ENCODE data around the gene AXIN2.
"Not testable (repeated sequence)": the region's sequence is repeated elsewhere in the genome, so short reads cannot be mapped to it uniquely, and the experiment has no call there.

The AXIN2 gene

DNA sequence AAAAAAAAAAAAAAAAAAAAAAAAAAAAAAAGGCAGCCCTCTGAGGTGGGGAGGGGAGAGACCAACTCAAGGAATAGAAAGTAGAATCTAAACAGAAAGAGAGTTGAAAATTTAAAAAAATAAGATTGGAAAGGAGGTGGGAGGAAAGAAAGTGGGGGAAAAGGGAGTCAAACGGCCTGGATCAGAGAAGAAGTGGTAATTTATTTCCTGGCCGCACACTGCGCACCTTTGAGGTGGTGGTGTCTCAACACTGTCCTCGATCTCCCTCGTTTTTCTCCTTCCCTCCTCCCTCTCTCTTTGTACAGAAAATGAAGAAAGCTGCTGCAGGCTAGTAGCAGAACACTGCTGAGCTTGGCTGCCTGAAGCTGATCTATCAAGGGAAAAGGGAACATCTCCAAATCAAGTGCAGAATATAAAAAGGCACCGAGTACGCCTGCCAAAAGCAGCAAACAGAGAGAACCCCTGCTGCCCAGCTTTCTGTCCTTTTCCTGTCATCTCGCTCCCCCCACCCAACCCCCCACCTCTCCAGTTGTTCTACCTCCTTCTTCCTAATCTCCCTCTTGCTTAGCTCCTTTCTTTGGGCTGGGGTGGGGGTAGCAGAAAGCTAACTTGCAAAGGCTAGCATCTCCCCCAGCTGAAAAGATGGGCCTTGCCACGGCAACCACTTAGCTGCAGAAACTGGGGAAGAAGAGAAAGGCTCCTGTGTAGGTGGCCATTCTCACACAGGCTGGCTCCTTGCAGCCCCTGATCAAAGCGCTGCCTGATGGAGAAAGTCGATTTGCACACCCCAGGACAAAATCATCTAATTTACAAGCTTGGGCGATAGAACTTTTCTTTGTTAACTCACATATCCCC is 22.5 kb downstream of the AXIN2 start:
- DNase-seq (ENCODE audit: low spot score), result peak; percentile 58

DNA sequence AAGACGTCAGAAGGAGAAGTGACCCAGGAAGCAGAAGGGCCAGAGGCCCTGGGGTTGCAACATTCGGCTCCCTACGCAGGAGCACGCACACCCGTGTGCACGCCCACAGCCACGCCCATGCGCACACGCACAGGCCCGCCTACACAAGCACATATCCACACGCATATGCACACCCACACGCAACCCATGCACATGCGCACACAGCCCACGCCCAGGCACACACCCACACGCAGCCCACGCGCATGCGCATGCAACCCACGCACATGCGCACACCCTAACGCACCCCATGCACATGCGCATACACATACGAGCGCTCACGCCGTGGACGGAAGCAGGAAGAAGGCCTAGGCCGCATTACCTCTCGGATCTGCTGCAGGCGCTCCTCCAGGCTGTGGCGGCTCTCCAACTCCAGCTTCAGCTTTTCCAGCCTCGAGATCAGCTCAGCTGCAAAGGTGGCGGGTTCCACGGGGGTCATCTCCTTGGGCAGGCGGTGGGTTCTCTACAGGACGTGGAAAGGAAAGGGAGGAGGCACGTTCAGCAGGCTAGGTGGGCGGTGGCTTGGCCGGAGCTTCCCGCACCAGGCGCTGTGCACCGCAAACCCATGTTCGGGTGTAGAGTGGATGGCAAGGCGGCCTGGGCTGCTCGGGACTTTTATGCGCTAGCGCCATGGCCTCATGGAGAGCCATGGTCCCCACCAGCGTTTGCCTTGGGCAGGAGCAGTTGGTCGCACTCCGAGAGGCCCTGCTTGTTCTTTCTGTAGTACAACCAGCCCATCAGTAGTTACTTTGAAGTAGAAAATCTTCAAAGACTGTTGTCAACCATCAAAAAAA is 23.4 kb downstream of the AXIN2 start:
- DNase-seq (ENCODE audit: low spot score), result no peak

DNA sequence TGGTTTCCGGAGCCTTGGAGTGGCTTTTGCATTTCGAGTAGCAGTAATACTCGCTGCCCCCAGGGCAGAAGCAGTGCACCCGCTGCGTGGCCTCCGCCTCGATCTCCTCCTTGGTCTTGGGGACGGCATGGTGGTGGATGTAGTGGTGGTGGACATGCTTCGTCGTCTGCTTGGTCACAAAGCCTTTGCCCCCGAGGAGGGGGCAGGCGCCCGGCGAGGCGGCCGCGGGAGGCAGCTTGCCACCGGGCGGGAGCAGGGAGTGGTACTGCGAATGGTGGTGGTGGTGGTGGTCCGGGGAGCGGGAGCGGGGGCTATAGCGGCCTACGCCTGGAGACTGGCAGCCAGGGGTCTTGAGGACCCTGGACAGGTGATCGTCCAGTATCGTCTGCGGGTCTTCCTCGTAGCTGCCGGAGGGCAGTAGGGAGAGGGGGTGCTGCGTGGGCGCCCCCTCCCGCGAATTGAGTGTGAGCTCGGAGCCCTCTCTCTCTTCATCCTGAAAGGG is 24.1 kb downstream of the AXIN2 start:
- no peak for DNase-seq (ENCODE audit: low spot score)

DNA sequence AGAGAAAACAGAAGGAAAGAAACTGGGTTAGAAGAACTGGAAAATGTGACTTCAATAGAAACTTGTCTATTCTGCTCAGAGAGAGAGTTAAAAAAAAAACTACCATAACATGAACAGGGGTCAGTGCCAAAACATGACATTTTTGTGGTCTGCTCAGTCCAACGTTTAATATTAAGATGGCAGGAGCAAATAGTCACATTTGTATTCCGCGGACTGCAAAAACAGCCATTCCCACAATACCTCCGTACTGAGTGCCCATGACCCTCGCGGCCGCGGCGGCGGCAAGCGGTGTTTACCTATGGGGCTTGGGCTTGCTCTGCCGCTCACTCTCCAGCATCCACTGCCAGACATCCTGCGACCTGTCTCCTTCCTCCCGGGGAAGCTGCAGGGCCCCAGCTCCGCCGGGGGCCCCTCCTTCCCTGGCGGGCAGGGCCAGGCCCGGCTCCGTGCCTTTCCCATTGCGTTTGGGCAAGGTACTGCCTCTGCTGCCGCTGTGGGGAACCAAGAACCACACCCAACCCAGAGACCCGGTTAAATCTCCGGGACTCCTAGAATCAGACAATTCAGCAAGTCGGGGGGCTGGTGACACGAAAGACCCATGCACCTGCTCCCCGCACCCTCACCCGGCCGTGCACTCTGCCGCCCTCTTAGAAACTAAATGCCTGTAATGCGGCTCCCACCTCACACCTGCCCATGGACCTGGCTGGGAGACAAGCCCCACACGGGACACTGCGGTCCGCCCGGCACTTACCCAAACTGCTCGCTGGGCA is 24.7 kb downstream of the AXIN2 start:
- DNase-seq (ENCODE audit: low spot score), result no peak

DNA sequence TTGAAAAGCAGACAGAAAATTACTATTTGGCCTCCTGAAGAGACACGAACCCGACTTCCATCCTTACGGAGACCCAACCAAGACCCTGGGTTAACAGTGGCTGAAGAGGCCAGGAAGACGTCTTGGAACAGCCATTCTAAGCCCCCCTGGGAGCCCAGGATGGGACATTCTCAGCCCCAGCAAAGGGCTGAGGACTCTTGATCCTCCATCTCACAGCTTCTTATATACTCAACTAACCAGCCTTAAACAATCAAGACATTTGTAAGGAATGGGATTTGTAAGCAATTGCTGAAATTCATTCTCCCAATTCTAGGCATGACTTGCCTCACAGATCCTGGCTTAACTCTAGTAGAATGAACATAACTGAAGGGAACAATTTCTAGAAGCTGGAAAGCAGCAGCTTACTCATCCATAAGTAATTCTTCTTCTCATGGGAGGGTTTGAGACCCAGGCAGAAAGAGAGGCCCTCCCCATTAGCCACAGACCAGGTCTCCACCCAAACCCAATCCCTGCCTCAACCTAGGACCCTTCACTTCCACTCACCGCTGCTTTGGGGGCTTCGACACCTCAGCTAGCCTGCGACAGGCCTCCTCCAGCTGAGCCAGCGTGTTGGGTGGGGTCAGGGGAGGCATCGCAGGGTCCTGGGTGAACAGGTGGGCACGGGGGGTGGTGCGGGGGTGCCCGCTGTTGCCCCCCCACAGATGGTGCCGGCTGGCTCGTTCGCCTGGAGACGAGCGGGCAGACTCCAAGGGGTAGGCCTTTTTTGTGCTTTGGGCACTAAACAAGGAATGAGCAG is 25.5 kb downstream of the AXIN2 start:
- no peak for DNase-seq (ENCODE audit: low spot score)

DNA sequence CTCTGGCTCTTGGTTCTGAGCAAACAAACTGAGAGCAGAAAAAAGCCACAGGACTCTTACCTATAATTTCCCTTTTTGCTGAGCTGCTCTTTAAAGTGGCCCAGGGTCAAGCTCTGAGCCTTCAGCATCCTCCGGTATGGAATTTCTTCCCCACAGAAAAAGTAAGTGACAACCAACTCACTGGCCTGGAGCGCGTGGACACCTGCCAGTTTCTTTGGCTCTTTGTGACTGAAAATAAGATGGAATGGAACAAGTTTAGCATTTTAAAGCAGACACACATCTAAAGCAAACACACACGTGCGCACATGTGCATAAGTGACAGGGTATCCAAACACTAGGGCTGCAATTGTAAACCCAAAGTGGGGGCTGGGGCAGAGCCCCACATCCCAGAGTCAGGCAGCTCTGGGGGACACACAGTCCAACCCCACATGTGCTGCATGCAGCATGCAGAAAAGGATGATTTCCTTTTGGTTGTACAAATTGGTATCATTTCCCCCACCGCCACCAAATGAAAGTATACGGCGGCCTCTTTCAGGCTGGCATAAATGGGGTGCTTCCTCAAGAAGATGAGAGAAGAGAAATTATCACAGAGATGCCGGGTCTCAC is 27.5 kb downstream of the AXIN2 start:
- no peak for DNase-seq (ENCODE audit: low spot score)

DNA sequence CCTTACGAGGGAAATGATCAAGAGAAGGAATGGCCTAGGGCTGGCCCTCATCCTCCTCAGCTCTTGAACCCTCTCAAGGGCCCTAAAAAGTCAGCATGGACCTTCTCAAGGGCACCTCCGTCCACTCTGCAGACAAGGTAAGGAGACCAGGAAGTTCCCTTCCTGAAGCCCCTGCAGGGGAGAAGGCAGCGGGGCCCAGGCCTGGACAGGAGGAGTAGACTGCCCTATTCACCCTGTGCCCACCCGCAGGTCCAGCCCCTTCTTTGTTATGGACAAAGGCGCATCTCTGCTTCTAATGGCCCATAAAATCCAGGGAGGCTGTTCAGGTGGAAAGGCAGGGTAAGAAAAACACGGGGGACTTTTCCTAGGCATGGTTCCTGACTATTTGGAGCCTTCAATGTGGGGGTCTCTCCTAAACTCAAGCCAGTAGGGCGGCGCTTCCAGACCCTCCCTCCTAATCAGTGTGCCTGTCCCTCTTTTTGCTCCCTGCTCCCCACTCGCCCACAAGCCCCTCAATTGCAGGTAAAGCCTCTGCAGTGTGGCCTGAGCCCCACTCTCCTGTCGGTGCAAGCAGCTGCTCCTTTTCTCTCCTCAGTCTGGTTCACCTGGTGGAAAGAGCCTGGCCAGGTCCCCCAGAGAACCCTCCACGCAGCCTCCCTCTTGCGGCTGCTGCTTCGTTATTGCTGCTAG is 28.2 kb downstream of the AXIN2 start:
- DNase-seq (ENCODE audit: low spot score), result no peak

DNA sequence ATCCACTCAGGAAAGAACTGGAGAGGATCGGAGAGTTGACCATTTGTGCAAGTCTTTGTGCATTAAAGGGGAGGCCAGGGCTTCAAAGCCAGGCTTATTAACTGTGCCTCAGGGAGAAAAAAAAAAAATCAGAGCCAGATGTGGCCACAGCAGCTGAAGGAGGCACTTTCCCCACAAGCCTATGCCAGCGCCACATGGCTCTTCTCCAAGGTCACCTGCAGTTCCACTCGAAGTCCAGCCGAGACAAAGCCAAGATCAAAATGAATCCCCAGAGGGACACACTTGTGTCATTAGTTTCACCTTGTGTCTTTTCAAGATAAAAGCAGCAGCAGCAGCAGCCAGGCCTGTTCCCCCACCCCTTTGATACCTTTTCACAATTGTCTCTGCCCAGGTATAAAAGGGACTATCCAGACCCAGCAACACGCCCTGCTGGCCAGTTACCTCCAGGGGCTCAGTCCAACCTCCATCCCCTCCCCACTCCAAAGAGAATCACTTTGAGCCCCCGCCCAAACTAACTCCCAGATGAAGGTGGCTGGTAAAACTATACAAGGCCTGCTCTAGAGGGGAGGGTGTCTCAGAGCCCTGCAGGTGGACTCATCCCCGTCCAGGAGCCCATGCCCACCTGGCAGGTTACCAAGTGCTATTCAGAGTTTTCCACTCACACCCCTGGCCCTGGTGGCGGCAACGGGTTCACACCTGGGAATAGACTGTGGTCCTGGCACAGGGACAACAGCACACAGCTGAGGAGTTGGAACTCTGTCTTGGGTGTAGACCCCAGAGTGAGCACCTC is 29.2 kb downstream of the AXIN2 start:
- no peak for DNase-seq (ENCODE audit: low spot score)

DNA sequence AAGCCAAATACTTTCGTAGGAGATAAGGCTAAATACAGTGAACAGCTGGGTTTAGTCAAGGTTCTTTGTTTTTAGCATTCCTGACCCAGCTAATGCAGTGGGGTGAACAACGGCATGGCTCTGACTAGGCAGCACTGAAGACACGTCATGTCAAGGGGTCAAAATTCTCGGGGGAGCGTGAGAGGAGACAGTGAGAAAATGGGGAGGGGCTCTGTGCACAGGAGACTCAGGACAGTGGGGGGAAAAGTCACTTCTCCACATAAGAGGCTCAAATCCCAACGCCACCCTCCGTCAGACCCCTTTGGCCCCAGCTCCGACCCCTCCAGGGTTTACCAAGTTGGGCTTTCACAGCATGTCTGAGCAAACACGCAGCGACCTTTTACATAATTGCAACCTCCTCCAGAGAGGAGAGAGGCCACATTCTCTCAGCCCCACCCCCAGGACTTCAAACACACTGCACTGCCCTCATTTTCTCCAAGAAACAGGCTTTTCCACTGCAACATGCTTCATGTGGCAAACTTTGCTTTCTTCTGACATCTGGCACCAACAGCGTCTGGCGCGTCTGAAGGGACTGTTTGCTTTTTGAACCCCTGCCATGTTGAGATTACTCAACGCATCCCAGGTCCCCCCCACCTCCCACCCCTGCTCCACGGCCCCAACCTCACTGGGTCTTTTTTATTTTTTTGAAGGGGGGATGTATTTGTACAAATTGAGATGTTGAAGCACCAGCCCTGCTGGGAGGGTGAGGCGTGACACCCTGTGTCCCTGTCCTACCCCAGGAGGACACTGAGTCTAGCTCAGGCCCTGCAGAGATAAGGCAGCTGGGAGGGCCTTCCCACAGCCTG is 30.0 kb downstream of the AXIN2 start:
- no peak for DNase-seq (ENCODE audit: low spot score)

DNA sequence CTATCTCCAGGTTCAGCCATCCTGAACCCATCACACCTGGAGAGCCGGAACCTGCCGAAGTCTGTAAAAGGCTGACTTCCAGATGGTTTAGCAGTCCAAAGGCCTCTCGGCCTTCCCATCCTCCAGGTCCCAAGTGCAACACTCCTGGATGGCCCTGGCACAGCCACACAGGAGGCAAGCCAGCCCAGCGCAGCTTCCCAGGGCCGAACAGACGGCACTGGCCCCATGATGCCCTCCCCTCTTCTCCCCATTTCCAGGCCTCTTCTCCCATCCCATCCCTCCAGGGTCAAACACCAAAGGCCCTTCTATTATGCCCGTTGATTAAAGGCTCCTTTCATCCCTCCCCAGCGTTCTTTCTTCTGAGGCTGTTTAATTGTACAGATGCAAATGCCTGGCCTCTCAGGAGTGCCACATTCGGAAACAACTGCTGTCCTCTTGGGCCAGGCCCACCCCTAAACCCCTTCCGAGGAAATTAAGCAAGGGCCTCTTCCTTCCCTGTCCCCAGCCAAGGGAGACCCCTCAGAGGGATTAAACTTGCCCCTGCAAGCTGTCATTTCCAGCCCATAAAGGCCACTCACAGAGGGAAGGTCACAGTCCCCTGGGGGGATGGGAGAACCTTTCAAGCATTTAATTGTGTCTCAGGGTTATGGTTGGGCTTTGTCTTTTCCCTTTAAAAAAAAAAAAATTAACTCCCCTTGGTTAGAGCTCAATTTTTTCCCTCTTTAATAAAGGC is 30.8 kb downstream of the AXIN2 start:
- no peak for DNase-seq (ENCODE audit: low spot score)

DNA sequence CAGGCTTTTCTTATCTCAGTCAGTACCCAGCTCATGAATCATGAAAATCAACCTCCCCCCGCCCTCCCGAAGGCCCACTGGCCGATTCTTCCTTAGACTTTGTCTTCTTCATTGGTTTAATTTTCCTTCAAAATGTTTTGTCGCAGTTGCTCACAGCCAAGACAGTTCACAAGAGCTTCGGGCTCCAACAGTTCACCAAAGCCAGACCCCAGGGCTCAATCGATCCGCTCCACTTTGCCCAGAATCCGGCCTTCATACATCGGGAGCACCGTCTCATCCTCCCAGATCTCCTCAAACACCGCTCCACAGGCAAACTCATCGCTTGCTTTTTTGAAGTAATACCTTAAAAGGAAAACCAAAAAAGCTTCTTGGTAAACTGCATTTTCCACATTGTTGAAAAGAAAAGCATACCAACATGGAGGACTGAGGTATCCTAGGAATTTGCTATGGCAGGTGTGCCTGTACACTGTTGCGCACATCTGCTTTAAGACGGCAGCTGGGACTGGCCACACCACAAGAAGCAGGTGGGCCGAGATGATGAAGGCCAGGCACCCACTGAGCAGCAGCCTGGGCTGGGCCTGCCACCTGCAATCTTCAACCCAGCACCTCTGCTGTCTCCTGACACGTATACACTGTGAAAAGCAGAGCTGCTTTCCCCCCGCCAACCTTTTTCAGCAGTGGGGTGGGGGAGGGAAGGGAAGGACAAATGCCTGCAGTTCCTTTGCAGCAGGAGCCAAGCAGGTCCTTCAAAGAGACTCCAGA is 31.5 kb downstream of the AXIN2 start:
- no peak for DNase-seq (ENCODE audit: low spot score)

DNA sequence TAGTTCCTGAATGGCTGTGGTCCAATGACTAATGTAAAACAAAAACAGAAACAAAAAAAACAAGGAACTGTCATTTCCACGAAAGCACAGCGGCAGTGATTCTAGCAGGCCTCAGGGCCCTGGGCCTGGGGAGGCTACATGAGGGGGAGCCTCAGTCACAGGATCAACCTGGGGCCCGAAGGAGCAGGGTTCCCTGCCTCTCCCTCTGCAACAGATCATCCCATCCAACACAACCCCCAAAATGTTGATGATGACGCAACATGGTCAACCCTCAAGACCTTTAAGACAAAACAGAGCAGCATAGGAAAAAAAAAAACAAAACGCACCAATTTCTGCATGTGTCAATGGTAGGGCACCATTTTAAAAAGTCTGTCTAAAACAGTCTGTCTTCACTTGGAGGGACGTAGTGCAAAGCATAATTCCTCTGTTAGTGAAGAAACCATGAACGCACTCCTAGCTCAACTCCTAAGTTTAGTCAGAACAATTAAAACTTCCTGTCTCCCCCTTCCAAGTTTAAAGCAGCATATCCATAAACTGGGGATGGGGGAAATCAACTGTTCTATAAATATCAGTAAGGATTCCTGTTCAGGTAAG is 32.3 kb downstream of the AXIN2 start:
- DNase-seq (ENCODE audit: low spot score), result no peak

DNA sequence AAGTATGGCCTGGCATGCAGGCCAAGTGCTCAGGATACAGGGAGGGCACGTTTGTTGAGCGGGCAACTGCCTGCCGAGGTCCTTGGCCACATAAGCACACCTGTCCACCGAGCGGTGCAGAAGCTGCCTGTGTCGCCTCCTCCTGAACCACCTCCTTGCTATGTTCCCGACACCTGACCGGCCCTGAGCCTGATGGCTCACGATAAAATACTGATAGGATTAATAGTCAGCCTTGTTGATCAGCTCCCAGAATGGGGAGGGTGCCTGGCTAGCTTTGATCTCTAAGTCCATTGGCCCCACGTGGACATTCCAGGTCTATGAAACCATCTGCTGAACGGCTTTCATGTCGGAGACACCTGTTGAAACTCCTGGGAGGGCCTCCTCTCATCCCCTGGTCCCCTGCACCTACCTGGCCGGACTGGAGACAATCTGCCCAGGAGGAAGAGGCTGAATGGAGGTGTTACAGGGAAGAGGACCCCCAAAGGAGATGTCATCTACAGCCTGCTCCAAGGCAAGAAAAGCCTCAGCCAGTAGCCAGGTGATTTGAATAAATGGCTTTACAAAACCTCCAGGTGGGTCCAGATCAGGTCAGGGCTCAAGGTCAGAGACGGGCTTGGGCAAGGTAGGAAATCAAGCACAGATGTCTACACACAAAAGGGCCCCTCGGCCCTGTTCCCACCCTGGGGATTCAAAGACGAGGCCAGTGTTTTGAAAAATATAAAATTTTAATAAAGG is 33.4 kb downstream of the AXIN2 start:
- DNase-seq (ENCODE audit: low spot score), result no peak

DNA sequence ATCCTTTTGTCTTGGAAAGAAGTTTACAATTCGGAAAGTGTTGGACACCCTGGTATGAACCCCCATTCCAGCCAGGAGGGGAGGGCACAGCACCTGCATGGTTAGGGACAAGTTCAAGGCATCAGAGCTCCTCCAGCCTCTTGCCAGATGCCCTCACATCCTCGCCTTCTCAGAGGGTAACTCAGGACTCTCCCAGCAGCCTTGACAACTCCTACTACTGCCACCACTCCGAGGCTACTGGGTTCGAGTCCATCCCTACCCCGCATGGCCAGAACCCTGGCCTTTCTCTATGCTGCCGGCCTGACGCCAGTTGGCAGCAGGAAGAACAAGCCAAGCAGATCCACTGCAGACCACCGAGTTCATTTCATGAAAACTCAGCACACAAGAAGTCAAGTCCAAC is 34.1 kb downstream of the AXIN2 start:
- DNase-seq (ENCODE audit: low spot score), result no peak

DNA sequence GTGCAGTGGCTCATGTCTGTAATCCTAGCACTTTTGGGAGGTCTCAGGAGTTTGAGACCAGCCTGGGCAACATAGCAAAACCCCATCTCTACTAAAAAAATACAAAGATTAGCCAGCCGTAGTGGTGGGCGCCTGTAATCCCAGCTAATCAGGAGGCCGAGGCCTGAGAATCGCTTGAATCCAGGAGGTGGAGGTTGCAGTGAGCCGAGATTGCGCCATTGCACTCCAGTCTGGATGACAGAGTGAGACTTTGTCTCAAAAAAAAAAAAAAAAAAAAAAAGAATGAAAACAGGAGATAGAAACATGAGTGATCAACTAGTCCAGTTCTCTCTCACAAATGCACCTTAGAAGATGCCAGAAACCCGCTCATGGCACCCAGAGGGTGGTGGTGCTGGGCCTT is 34.6 kb downstream of the AXIN2 start:
- DNase-seq (ENCODE audit: low spot score), result not testable (repeated sequence)

All from cerebellar cortex (tissue), 1 donor.